Loucy (cell line): Measurements from ENCODE around the gene ZNF598.
"Not testable (repeated sequence)": the region's sequence is repeated elsewhere in the genome, so short reads cannot be mapped to it uniquely, and the experiment has no call there.

ENCODE experiments used
- H2AFZ ChIP-seq: fragments of 200-600 bp; sonication (generic); 2 replicates; pipeline ENCODE4 v1.6.0; 2016; ENCODE audit warnings: antibody characterized with exemption, mild to moderate bottlenecking, low read length, moderate library complexity
- H3F3A ChIP-seq: fragments of 200-600 bp; 2 replicates; pipeline ENCODE4 v1.6.0; 2016; ENCODE audit warnings: antibody characterized with exemption, low read depth, mild to moderate bottlenecking
- H3K27me3 ChIP-seq: fragments of 200-600 bp; sonication (generic); 2 replicates; pipeline ENCODE4 v1.6.1; 2014; ENCODE audit warnings: low read length, mild to moderate bottlenecking; ENCODE audit not compliant: insufficient read depth, poor library complexity, severe bottlenecking
- H3K36me3 ChIP-seq: fragments of 200-600 bp; sonication (generic); 2 replicates; pipeline ENCODE4 v1.6.1; 2016; ENCODE audit warnings: low read length; ENCODE audit not compliant: insufficient read depth
- H3K4me1 ChIP-seq: fragments of 200-600 bp; sonication (generic); 2 replicates; pipeline ENCODE4 v1.5.1; 2014; ENCODE audit warnings: low read length, mild to moderate bottlenecking; ENCODE audit not compliant: insufficient read depth, poor library complexity, severe bottlenecking
- H3K4me2 ChIP-seq: fragments of 200-600 bp; sonication (generic); 2 replicates; pipeline ENCODE4 v1.6.0; 2014; ENCODE audit warnings: antibody characterized with exemption, low read length, low read depth, mild to moderate bottlenecking; ENCODE audit not compliant: poor library complexity, severe bottlenecking
- H3K4me3 ChIP-seq: fragments of 200-600 bp; sonication (generic); 2 replicates; pipeline ENCODE4 v1.5.1; 2014; ENCODE audit warnings: low read length, mild to moderate bottlenecking, mixed read lengths; ENCODE audit not compliant: poor library complexity, severe bottlenecking
- H3K79me2 ChIP-seq: fragments of 200-600 bp; sonication (generic); 2 replicates; pipeline ENCODE4 v1.6.1; 2014; ENCODE audit warnings: low read length; ENCODE audit not compliant: insufficient read depth
- H3K9ac ChIP-seq: fragments of 200-600 bp; sonication (generic); 2 replicates; pipeline ENCODE4 v1.6.0; 2014; ENCODE audit warnings: mild to moderate bottlenecking, low read depth, low read length, moderate library complexity; ENCODE audit not compliant: poor library complexity, severe bottlenecking
- H3K9me2 ChIP-seq: fragments of 200-600 bp; sonication (generic); replicated peaks from 2 replicates; pipeline ENCODE4 v1.6.1; 2016; ENCODE audit warnings: low read depth, low read length, mixed read lengths
- H3K9me3 ChIP-seq: fragments of 200-600 bp; sonication (generic); 2 replicates; pipeline ENCODE4 v1.6.1; 2014; ENCODE audit warnings: mild to moderate bottlenecking, antibody characterized with exemption, low read length, low read depth; ENCODE audit not compliant: insufficient read depth
- H4K20me1 ChIP-seq: fragments of 200-600 bp; sonication (generic); 2 replicates; pipeline ENCODE4 v1.6.0; 2014; ENCODE audit warnings: antibody characterized with exemption, low read length, mild to moderate bottlenecking; ENCODE audit not compliant: insufficient read depth, poor library complexity, severe bottlenecking
- CTCF ChIP-seq: fragments of 200-600 bp; sonication (generic); conservative IDR thresholded peaks from 2 replicates; pipeline ENCODE4 v1.5.1; 2014; ENCODE audit warnings: mild to moderate bottlenecking, antibody characterized with exemption, low read length
- EZH2phosphoT487 ChIP-seq: fragments of 200-600 bp; IDR thresholded peaks from 2 replicates; pipeline ENCODE4 v1.6.1; 2018; ENCODE audit warnings: antibody characterized with exemption, mild to moderate bottlenecking, moderate library complexity, borderline replicate concordance

The ZNF598 gene

GRCh38 chr16:1965396-1966001 is 44.1 kb downstream of the ZNF598 start:
- H3K9me2 ChIP-seq: no peaks in the 10 kb centered on the region
- peak overlapping the region; percentile 79 for H3K4me2 ChIP-seq
- peaks cover 16% of the 10 kb centered on the region; the same call in 1 of the 2 replicates for H3K36me3 ChIP-seq
- H3K9me3 ChIP-seq: no peaks in the 10 kb centered on the region
- peak overlapping the region; percentile 81; the same call in 1 of the 2 replicates for H2AFZ ChIP-seq
- peaks cover 44% of the 10 kb centered on the region for H3K79me2 ChIP-seq
- peaks cover 26% of the 10 kb centered on the region for H4K20me1 ChIP-seq
- H3K9ac ChIP-seq: peak overlapping the region; percentile 93
- peaks cover 6% of the 10 kb centered on the region for H3K4me1 ChIP-seq
- peaks cover 7% of the 10 kb centered on the region; the same call in 1 of the 2 replicates for H3F3A ChIP-seq
- peaks cover 9% of the 10 kb centered on the region for H3K27me3 ChIP-seq
- H3K4me3 ChIP-seq: peak overlapping the region; percentile 85
- no peak for TF ChIP-seq EZH2phosphoT487

- Histone ChIP-seq H3K4me1 (peaks cover 6% of the 10 kb centered on the region), H3K4me3 (peak within 1 kb of the TSS; percentile 85), H3K79me2 (peaks cover 51% of the 10 kb centered on the region), H3K9me2 (no peaks in the 10 kb centered on the region), H2AFZ (peak within 1 kb of the TSS; percentile 81; the same call in 1 of the 2 replicates), H3K9ac (peak within 1 kb of the TSS; percentile 93), H4K20me1 (peaks cover 28% of the 10 kb centered on the region), H3K4me2 (peak within 1 kb of the TSS; percentile 79), H3F3A (peaks cover 9% of the 10 kb centered on the region; the same call in 1 of the 2 replicates), H3K27me3 (peaks cover 9% of the 10 kb centered on the region), H3K9me3 (no peaks in the 10 kb centered on the region), H3K36me3 (peaks cover 16% of the 10 kb centered on the region; the same call in 1 of the 2 replicates)
- no peak; the same call in 1 of the 2 replicates for TF ChIP-seq CTCF
- no peak for TF ChIP-seq EZH2phosphoT487
Measured at GRCh38 chr16:1964506-1965395, 44.9 kb downstream of the ZNF598 start, which contains the start of gene RPS2. TSS of gene RPS2 (minus strand) at chr16:1964826. CDS start at chr16:1964625, 201 bp downstream.

GRCh38 chr16:1963806-1964505 is 45.7 kb downstream of the ZNF598 start:
- no peak for TF ChIP-seq EZH2phosphoT487
- TF ChIP-seq CTCF: peak; percentile 30; the same call in 1 of the 2 replicates
- peak overlapping the region; percentile 85 for H3K4me3 ChIP-seq
- no peaks in the 10 kb centered on the region for H3K9me3 ChIP-seq
- peaks cover 54% of the 10 kb centered on the region for H3K79me2 ChIP-seq
- peaks cover 9% of the 10 kb centered on the region for H3K27me3 ChIP-seq
- peaks cover 6% of the 10 kb centered on the region for H3K4me1 ChIP-seq
- H3K9me2 ChIP-seq: no peaks in the 10 kb centered on the region
- H2AFZ ChIP-seq: no peak overlapping the region
- peaks cover 28% of the 10 kb centered on the region for H4K20me1 ChIP-seq
- peaks cover 9% of the 10 kb centered on the region; the same call in 1 of the 2 replicates for H3F3A ChIP-seq
- H3K4me2 ChIP-seq: peak overlapping the region; percentile 76
- peak overlapping the region; percentile 93 for H3K9ac ChIP-seq
- H3K36me3 ChIP-seq: peaks cover 16% of the 10 kb centered on the region; the same call in 1 of the 2 replicates

- H3K27me3 ChIP-seq, H2AFZ ChIP-seq, H3K9me2 ChIP-seq, H3F3A ChIP-seq, H3K9me3 ChIP-seq, H3K4me1 ChIP-seq: not testable (repeated sequence)
- Histone ChIP-seq H3K36me3 (peaks cover 16% of the 10 kb centered on the region; the same call in 1 of the 2 replicates), H3K79me2 (peaks cover 54% of the 10 kb centered on the region), H4K20me1 (peaks cover 28% of the 10 kb centered on the region), H3K4me2 (peak overlapping the region; percentile 76), H3K9ac (peak overlapping the region; percentile 93), H3K4me3 (peak overlapping the region; percentile 85)
Measured at GRCh38 chr16:1962161-1963153, 47.2 kb downstream of the ZNF598 start.
